ENCODE data around the gene TBRG4. TPM values are rescaled to one million over a fixed set of nuclear protein-coding genes. Genes with fewer than 3 reads are reported as not detected.

The TBRG4 gene
- total and polyA plus RNA-seq, 3 donors from 2014 or later: 75.7 to 82.8 (median 82.7) TPM

GRCh38 chr7:45067582-45067981 lies 43.9 kb downstream of the TBRG4 start:
- DNase-seq: no peak
- Histone ChIP-seq H3K4me3 (no peak overlapping the region), H3K27me3 (no peaks in the 10 kb centered on the region), H3K27ac (no peak overlapping the region), H3K4me1 (no peaks in the 10 kb centered on the region), H3K36me3 (ENCODE audit: low read depth, missing control alignments) (no peaks in the 10 kb centered on the region), H3K9me3 (no peaks in the 10 kb centered on the region)
- TF ChIP-seq POLR2A (IDR thresholded peaks at IDR 0.05) (no peak), CTCF (IDR thresholded peaks at IDR 0.05) (no peak)
- WGBS, 2 donors: 92 to 98% methylated on average over 2 to 3 of the region's 3 CpGs
- intact Hi-C loops (cut with DNase I; ENCODE audit: low total_unique reads): no loop called here

GRCh38 chr7:45066409-45066808 lies 45.1 kb downstream of the TBRG4 start:
- TF ChIP-seq POLR2A (IDR thresholded peaks at IDR 0.05) (no peak), CTCF (IDR thresholded peaks at IDR 0.05) (no peak)
- WGBS, 2 donors: 86 to 88% methylated on average over 7 of the region's 7 CpGs
- intact Hi-C loops (cut with DNase I; ENCODE audit: low total_unique reads): no loop called here
- Histone ChIP-seq H3K36me3 (ENCODE audit: low read depth, missing control alignments) (no peaks in the 10 kb centered on the region), H3K27ac (no peak overlapping the region), H3K9me3 (no peaks in the 10 kb centered on the region), H3K4me3 (no peak overlapping the region), H3K27me3 (no peaks in the 10 kb centered on the region), H3K4me1 (no peaks in the 10 kb centered on the region)
- DNase-seq: no peak

- Histone ChIP-seq H3K4me3 (no peak overlapping the region), H3K27ac (no peak overlapping the region), H3K36me3 (ENCODE audit: low read depth, missing control alignments) (no peaks in the 10 kb centered on the region), H3K27me3 (no peaks in the 10 kb centered on the region), H3K4me1 (no peaks in the 10 kb centered on the region), H3K9me3 (no peaks in the 10 kb centered on the region)
- no peak for DNase-seq
- 81 to 83% methylated on average over 11 to 12 of the region's 12 CpGs for WGBS, 2 donors
- intact Hi-C loops (cut with DNase I; ENCODE audit: low total_unique reads): no loop called here
- TF ChIP-seq POLR2A (IDR thresholded peaks at IDR 0.05) (no peak), CTCF (IDR thresholded peaks at IDR 0.05) (no peak)
Measured at GRCh38 chr7:45065031-45065995, 46.2 kb downstream of the TBRG4 start.

- 93 to 96% methylated on average over 11 to 16 of the region's 16 CpGs for WGBS, 2 donors
- no peak for TF ChIP-seq POLR2A (IDR thresholded peaks at IDR 0.05)
- no peak for TF ChIP-seq CTCF (IDR thresholded peaks at IDR 0.05)
- H3K4me3 ChIP-seq: no peak overlapping the region
- H3K9me3 ChIP-seq: no peaks in the 10 kb centered on the region
- no peak for DNase-seq
- H3K4me1 ChIP-seq: no peaks in the 10 kb centered on the region
- H3K36me3 ChIP-seq (ENCODE audit: low read depth, missing control alignments): no peaks in the 10 kb centered on the region
- no peaks in the 10 kb centered on the region for H3K27me3 ChIP-seq
- intact Hi-C loops (cut with DNase I; ENCODE audit: low total_unique reads): no loop called here
- H3K27ac ChIP-seq: no peak overlapping the region
Measured at GRCh38 chr7:45064047-45064725, 47.3 kb downstream of the TBRG4 start.
